HCT116 (cell line): Measurements from ENCODE around the gene FABP6. TPM values are rescaled to one million over a fixed set of nuclear protein-coding genes. Genes with fewer than 3 reads are reported as not detected.

ENCODE experiments used
- ATAC-seq: fragments of 200-7000 bp; cut with Tn5 transposase; 2 replicates; pipeline ENCODE4 v1.9.1; 2020; ENCODE audit warnings: mild to moderate bottlenecking, moderate library complexity
- BruUV-seq: library from RNA; stranded (reverse); fragments of 400-500 nt; replicated peaks from 2 replicates; lab custom pipeline; 2021; lab: Mats Ljungman, UMichigan
- CTCF ChIA-PET: fragments of 300-600 bp; sonication (Branson Sonifier 250); formaldehyde crosslinking; loops from one replicate; lab custom pipeline; 2021; ENCODE audit warnings: antibody characterized with exemption; lab: Charles Lee
- POLR2A ChIA-PET: fragments of 300-600, 350-600 bp; sonication (Branson Sonifier 250); formaldehyde crosslinking; loops from one replicate; lab custom pipeline; 2021; ENCODE audit warnings: antibody characterized with exemption; lab: Charles Lee
- RAD21 ChIA-PET, 2 experiments: fragments of 300-600 bp; sonication (Branson Sonifier 250); formaldehyde crosslinking; loops; one replicate each; lab custom pipeline; 2023; ENCODE audit warnings: low total read pairs in 2 of 2; ENCODE audit not compliant: uncharacterized antibody in 2 of 2, unreplicated experiment in 2 of 2, low non-redundant PET in 1 of 2; lab: Charles Lee
- DNase-seq: peaks from one replicate; pipeline ENCODE4 v3.0.0-alpha.2; 2010; ENCODE audit warnings: low read depth, low spot score
- H2AFZ ChIP-seq: fragments of 200-600 bp; shearing (Covaris generic), sonication (generic); 2 replicates; pipeline ENCODE4 v1.6.1; 2017; ENCODE audit warnings: low read depth, mixed run types, mixed read lengths, antibody characterized with exemption, low read length; ENCODE audit not compliant: poor library complexity, severe bottlenecking
- H3K27ac ChIP-seq: 2 replicates; pipeline ENCODE4 v1.5.1; 2012; ENCODE audit warnings: low read depth, low read length
- H3K27me3 ChIP-seq: fragments of 200-600 bp; sonication (generic); 2 replicates; pipeline ENCODE4 v1.6.1; 2016; ENCODE audit warnings: mixed run types, low read length, mixed read lengths; ENCODE audit not compliant: insufficient read depth
- H3K36me3 ChIP-seq, 2 experiments: fragments of 200-500 bp in 1 of 2; fragments of 200-600 bp in 1 of 2; sonication (Bioruptor generic) in 1 of 2; sonication (generic) in 1 of 2; 2 replicates each; pipeline versions ENCODE4 v1.5.1 to v1.6.1; 2014 to 2016; ENCODE audit warnings: low read length in 2 of 2, inconsistent platforms in 1 of 2, mixed read lengths in 1 of 2, mixed run types in 1 of 2; ENCODE audit not compliant: insufficient read depth in 2 of 2, control insufficient read depth in 1 of 2
- H3K4me1 ChIP-seq, 2 experiments: fragments of 200-600 bp in 1 of 2; sonication (generic) in 1 of 2; 2 replicates each; pipeline versions ENCODE4 v1.5.1 to v1.6.1; 2012 to 2017; ENCODE audit warnings: low read length in 2 of 2, inconsistent platforms in 1 of 2, mild to moderate bottlenecking in 1 of 2, mixed read lengths in 1 of 2, mixed run types in 1 of 2, moderate library complexity in 1 of 2; ENCODE audit not compliant: insufficient read depth in 2 of 2, control insufficient read depth in 1 of 2
- H3K4me2 ChIP-seq: fragments of 200-600 bp; sonication (generic); 2 replicates; pipeline ENCODE4 v1.6.1; 2017; ENCODE audit warnings: mixed run types, low read length, mixed read lengths
- H3K4me3 ChIP-seq, 2 experiments: fragments of 200-600 bp in 1 of 2; sonication (generic) in 1 of 2; replicated peaks in 1 of 2; 2 replicates each; pipeline ENCODE4 v1.5.1; 2011 to 2016; ENCODE audit warnings: low read length in 2 of 2, control low read depth in 1 of 2, low read depth in 1 of 2, mild to moderate bottlenecking in 1 of 2, mixed read lengths in 1 of 2, mixed run types in 1 of 2
- H3K79me2 ChIP-seq: fragments of 200-600 bp; sonication (generic); 2 replicates; pipeline ENCODE4 v1.6.1; 2017; ENCODE audit warnings: mild to moderate bottlenecking, mixed run types, low read length, moderate library complexity, mixed read lengths; ENCODE audit not compliant: insufficient read depth
- H3K9ac ChIP-seq: fragments of 200-600 bp; sonication (generic); 2 replicates; pipeline ENCODE4 v1.6.1; 2016; ENCODE audit warnings: low read length, mixed read lengths
- H3K9me2 ChIP-seq: fragments of 200-600 bp; sonication (generic), shearing (Covaris generic); 2 replicates; pipeline ENCODE4 v1.6.1; 2017; ENCODE audit warnings: mixed run types, mild to moderate bottlenecking, moderate library complexity; ENCODE audit not compliant: insufficient read depth
- H3K9me3 ChIP-seq, 2 experiments: fragments of 200-500 bp in 1 of 2; fragments of 200-600 bp in 1 of 2; sonication (Bioruptor generic) in 1 of 2; sonication (generic) in 1 of 2; 2 replicates each; pipeline ENCODE4 v1.6.1; 2014 to 2017; ENCODE audit warnings: low read length in 2 of 2, mixed read lengths in 2 of 2, inconsistent platforms in 1 of 2, low read depth in 1 of 2, mild to moderate bottlenecking in 1 of 2, mixed run types in 1 of 2, moderate library complexity in 1 of 2; ENCODE audit not compliant: control insufficient read depth in 1 of 2, insufficient read depth in 1 of 2
- H4K20me1 ChIP-seq: fragments of 200-600 bp; sonication (generic), shearing (Covaris generic); 2 replicates; pipeline ENCODE4 v1.6.1; 2017; ENCODE audit warnings: mixed run types, mild to moderate bottlenecking, moderate library complexity; ENCODE audit not compliant: insufficient read depth
- EGR1 ChIP-seq: IDR thresholded peaks from 2 replicates; pipeline ENCODE4 v1.6.1; 2012; ENCODE audit warnings: low read depth
- EZH2 ChIP-seq: fragments of 200-600 bp; sonication (generic); IDR thresholded peaks from 2 replicates; pipeline ENCODE4 v1.6.1; 2017; ENCODE audit warnings: antibody characterized with exemption, mixed run types
- JUND ChIP-seq: IDR thresholded peaks from 2 replicates; pipeline ENCODE4 v1.6.1; 2012
- RAD21 ChIP-seq: IDR thresholded peaks from 2 replicates; pipeline ENCODE4 v1.6.1; 2012; ENCODE audit warnings: low read depth, mild to moderate bottlenecking
- SP1 ChIP-seq: IDR thresholded peaks from 2 replicates; pipeline ENCODE4 v1.6.1; 2012; ENCODE audit warnings: low read depth
- SRF ChIP-seq: IDR thresholded peaks from 2 replicates; pipeline ENCODE4 v1.6.1; 2012; ENCODE audit warnings: low read depth
- YY1 ChIP-seq: IDR thresholded peaks from 2 replicates; pipeline ENCODE4 v1.6.1; 2011; ENCODE audit warnings: low read length, low read depth, moderate library complexity, mild to moderate bottlenecking; ENCODE audit not compliant: insufficient replicate concordance; ENCODE audit errors: extremely low read depth
- ZFX ChIP-seq: fragments of 450-650 bp; IDR thresholded peaks from 2 replicates; pipeline ENCODE4 v1.6.1; 2017
- intact Hi-C: fragments of 100-400 bp; cut with micrococcal nuclease; formaldehyde crosslinking; loops from 2 replicates; pipeline ENCODE4 v1.10.0; 2022
- total RNA-seq: library from RNA; stranded (reverse); gene quantifications from one replicate; pipeline ENCODE4 v1.2.1, GENCODE V29; 2021; ENCODE audit not compliant: unreplicated experiment
- TF ChIP-seq, protein P1 (sequence below), 3 experiments: fragments of 200-600 bp in 1 of 3; sonication (generic) in 1 of 3; IDR thresholded peaks in 2 of 3; conservative IDR thresholded peaks in 1 of 3; 2 replicates each; pipeline ENCODE4 v1.5.1; 2012 to 2017; ENCODE audit warnings: low read depth in 2 of 3, low read length in 2 of 3, antibody characterized with exemption in 1 of 3, borderline replicate concordance in 1 of 3, control low read depth in 1 of 3, mild to moderate bottlenecking in 1 of 3, mixed read lengths in 1 of 3, mixed run types in 1 of 3, moderate library complexity in 1 of 3; ENCODE audit not compliant: insufficient read depth in 1 of 3
- TF ChIP-seq, protein P2 (sequence below): IDR thresholded peaks from 2 replicates; pipeline ENCODE4 v1.6.1; 2012

FABP6 gene
- total RNA-seq, 1 experiment from 2014 or later: 8.5 TPM

DNA sequence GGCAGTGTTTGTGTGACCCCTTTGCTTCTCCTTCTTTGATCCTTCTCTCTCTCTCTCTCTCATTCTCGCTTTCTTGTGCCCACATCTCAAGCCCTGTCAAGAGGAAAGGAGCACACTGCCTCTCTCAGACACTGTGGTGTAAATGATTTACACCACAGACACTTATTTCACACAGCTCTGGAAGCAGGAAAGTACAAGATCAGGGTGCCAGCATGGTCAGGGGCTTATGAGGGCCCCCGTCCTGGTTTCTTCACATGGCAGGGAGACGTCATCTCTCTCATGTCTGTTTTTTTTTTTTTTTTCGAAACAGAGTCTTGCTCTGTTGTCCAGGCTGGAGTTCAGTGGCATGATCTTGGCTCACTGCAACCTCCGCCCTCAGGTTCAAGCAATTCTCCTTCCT is 6.4 kb downstream of the FABP6 start:
- CTCF ChIA-PET: no interaction called here

More for the DNA sequence above, 6.4 kb downstream of the FABP6 start:
- intact Hi-C loops: no loop called here
- Histone ChIP-seq H3K27me3 (no peaks in the 10 kb centered on the region), H3K9ac (no peak overlapping the region), H3K4me2 (no peak overlapping the region), H3K4me3 (no peak overlapping the region), H3K9me3 (no peaks in the 10 kb centered on the region), H3K27ac (no peak overlapping the region), H3K9me2 (no peaks in the 10 kb centered on the region), H3K79me2 (no peaks in the 10 kb centered on the region), H4K20me1 (no peaks in the 10 kb centered on the region), H3K36me3 (no peaks in the 10 kb centered on the region), H3K4me1 (no peaks in the 10 kb centered on the region), H2AFZ (no peak overlapping the region)
- ATAC-seq (no peak), DNase-seq (no peak)
- RAD21 ChIA-PET: no interaction called here
- POLR2A ChIA-PET: no interaction called here
- TF ChIP-seq SP1 (no peak), ZFX (no peak), SRF (no peak), JUND (no peak), YY1 (no peak), EZH2 (no peak), EGR1 (no peak), RAD21 (no peak)
- TF ChIP-seq, protein P1, sequence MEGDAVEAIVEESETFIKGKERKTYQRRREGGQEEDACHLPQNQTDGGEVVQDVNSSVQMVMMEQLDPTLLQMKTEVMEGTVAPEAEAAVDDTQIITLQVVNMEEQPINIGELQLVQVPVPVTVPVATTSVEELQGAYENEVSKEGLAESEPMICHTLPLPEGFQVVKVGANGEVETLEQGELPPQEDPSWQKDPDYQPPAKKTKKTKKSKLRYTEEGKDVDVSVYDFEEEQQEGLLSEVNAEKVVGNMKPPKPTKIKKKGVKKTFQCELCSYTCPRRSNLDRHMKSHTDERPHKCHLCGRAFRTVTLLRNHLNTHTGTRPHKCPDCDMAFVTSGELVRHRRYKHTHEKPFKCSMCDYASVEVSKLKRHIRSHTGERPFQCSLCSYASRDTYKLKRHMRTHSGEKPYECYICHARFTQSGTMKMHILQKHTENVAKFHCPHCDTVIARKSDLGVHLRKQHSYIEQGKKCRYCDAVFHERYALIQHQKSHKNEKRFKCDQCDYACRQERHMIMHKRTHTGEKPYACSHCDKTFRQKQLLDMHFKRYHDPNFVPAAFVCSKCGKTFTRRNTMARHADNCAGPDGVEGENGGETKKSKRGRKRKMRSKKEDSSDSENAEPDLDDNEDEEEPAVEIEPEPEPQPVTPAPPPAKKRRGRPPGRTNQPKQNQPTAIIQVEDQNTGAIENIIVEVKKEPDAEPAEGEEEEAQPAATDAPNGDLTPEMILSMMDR (IDR thresholded peaks at IDR 0.05 in 2 of 3, conservative IDR thresholded peaks at IDR 0.05 in 1 of 3; ENCODE audit: borderline replicate concordance in 1 of 3, insufficient read depth in 1 of 3, low read depth in 2 of 3, low read length in 2 of 3): no peak
- TF ChIP-seq, protein P2, sequence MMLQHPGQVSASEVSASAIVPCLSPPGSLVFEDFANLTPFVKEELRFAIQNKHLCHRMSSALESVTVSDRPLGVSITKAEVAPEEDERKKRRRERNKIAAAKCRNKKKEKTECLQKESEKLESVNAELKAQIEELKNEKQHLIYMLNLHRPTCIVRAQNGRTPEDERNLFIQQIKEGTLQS: no peak
- no TSS peak for BruUV-seq
